Neural cell (in vitro differentiated cells): ENCODE data around the gene LRP8. TPM values are rescaled to one million over a fixed set of nuclear protein-coding genes. Genes with fewer than 3 reads are reported as not detected.

ENCODE experiments used
- H2AFZ ChIP-seq: fragments of 200-600, 300-800 bp; sonication (generic), shearing (Covaris generic); 2 replicates; pipeline ENCODE4 v1.6.0; 2014; ENCODE audit warnings: low read depth, mild to moderate bottlenecking, antibody characterized with exemption, low read length, moderate library complexity
- H3F3A ChIP-seq: fragments of 200-600 bp; shearing (Covaris generic); 2 replicates; pipeline ENCODE4 v1.6.1; 2016; ENCODE audit warnings: mild to moderate bottlenecking, moderate library complexity, mixed read lengths, antibody characterized with exemption, low read length; ENCODE audit not compliant: insufficient read depth, poor library complexity, severe bottlenecking
- H3K27ac ChIP-seq: fragments of 200-600, 300-800 bp; sonication (generic), shearing (Covaris generic); 2 replicates; pipeline ENCODE4 v1.5.1; 2014; ENCODE audit warnings: mild to moderate bottlenecking, low read length, moderate library complexity
- H3K27me3 ChIP-seq: fragments of 300-800, 200-600 bp; sonication (generic), shearing (Covaris generic); 2 replicates; pipeline ENCODE4 v1.6.0; 2014; ENCODE audit warnings: mild to moderate bottlenecking, low read depth, low read length, moderate library complexity; ENCODE audit not compliant: insufficient read depth
- H3K36me3 ChIP-seq: fragments of 300-800, 200-600 bp; sonication (generic), shearing (Covaris generic); 2 replicates; pipeline ENCODE4 v1.5.1; 2014; ENCODE audit warnings: mild to moderate bottlenecking, antibody characterized with exemption, low read length, moderate library complexity; ENCODE audit not compliant: insufficient read depth
- H3K4me2 ChIP-seq: fragments of 300-800, 200-600 bp; sonication (generic), shearing (Covaris generic); 2 replicates; pipeline ENCODE4 v1.6.0; 2014; ENCODE audit warnings: mild to moderate bottlenecking, low read length
- H3K4me3 ChIP-seq: fragments of 300-800, 200-600 bp; sonication (generic), shearing (Covaris generic); 2 replicates; pipeline ENCODE4 v1.5.1; 2014; ENCODE audit warnings: mild to moderate bottlenecking, low read length, moderate library complexity
- H3K79me2 ChIP-seq: fragments of 200-600 bp; shearing (Covaris generic); replicated peaks from 2 replicates; pipeline ENCODE4 v1.6.0; 2014; ENCODE audit warnings: mild to moderate bottlenecking, low read length, moderate library complexity; ENCODE audit not compliant: insufficient read depth
- H3K9ac ChIP-seq: fragments of 300-800, 200-600 bp; sonication (generic), shearing (Covaris generic); 2 replicates; pipeline ENCODE4 v1.6.1; 2016; ENCODE audit warnings: mild to moderate bottlenecking, low read length, mixed read lengths
- H3K9me2 ChIP-seq: fragments of 200-600 bp; shearing (Covaris generic); 2 replicates; pipeline ENCODE4 v1.6.1; 2016; ENCODE audit warnings: mild to moderate bottlenecking, low read length, mixed read lengths; ENCODE audit not compliant: insufficient read depth
- H3K9me3 ChIP-seq: fragments of 200-600, 300-800 bp; sonication (generic), shearing (Covaris generic); 2 replicates; pipeline ENCODE4 v1.6.1; 2016; ENCODE audit warnings: mild to moderate bottlenecking, mixed run types, low read length, moderate library complexity, mixed read lengths
- H4K20me1 ChIP-seq: fragments of 200-600 bp; shearing (Covaris generic); 2 replicates; pipeline ENCODE4 v1.6.1; 2016; ENCODE audit warnings: mild to moderate bottlenecking, mixed run types; ENCODE audit not compliant: insufficient read depth
- EP300 ChIP-seq: fragments of 450-650 bp; conservative IDR thresholded peaks from 2 replicates; pipeline ENCODE4 v1.6.1; 2014; ENCODE audit warnings: antibody characterized with exemption, mild to moderate bottlenecking, moderate library complexity; ENCODE audit not compliant: poor library complexity, severe bottlenecking
- EZH2 ChIP-seq: fragments of 200-600, 300-800 bp; shearing (Covaris generic), sonication (generic); IDR thresholded peaks from 2 replicates; pipeline ENCODE4 v1.6.1; 2014; ENCODE audit warnings: antibody characterized with exemption, low read length, borderline replicate concordance, mild to moderate bottlenecking; ENCODE audit not compliant: insufficient read depth, poor library complexity, severe bottlenecking
- MXI1 ChIP-seq: fragments of 450-650 bp; conservative IDR thresholded peaks from 2 replicates; pipeline ENCODE4 v1.6.1; 2014; ENCODE audit warnings: antibody characterized with exemption, mild to moderate bottlenecking; ENCODE audit not compliant: poor library complexity, severe bottlenecking
- POLR2AphosphoS5 ChIP-seq: IDR thresholded peaks from 2 replicates; pipeline ENCODE4 v1.6.1; 2012
- SMC3 ChIP-seq: fragments of 450-650 bp; conservative IDR thresholded peaks from 2 replicates; pipeline ENCODE4 v1.6.1; 2014; ENCODE audit warnings: antibody characterized with exemption, mild to moderate bottlenecking, moderate library complexity; ENCODE audit not compliant: poor library complexity
- TAF1 ChIP-seq: IDR thresholded peaks from 2 replicates; pipeline ENCODE4 v1.6.1; 2012; ENCODE audit warnings: low read depth
- polyA plus RNA-seq: library from polyadenylated mRNA; depleted of rRNA; stranded (reverse); fragments of >200 nt; gene quantifications from 2 replicates; pipeline ENCODE4 v1.2.3, GENCODE V29; 2014
- TF ChIP-seq, protein P1 (sequence below): IDR thresholded peaks from 2 replicates; pipeline ENCODE4 v1.6.1; 2012; ENCODE audit warnings: borderline replicate concordance

Gene LRP8
- polyA plus RNA-seq, 1 donor from 2014 or later = 65.8 TPM

DNA sequence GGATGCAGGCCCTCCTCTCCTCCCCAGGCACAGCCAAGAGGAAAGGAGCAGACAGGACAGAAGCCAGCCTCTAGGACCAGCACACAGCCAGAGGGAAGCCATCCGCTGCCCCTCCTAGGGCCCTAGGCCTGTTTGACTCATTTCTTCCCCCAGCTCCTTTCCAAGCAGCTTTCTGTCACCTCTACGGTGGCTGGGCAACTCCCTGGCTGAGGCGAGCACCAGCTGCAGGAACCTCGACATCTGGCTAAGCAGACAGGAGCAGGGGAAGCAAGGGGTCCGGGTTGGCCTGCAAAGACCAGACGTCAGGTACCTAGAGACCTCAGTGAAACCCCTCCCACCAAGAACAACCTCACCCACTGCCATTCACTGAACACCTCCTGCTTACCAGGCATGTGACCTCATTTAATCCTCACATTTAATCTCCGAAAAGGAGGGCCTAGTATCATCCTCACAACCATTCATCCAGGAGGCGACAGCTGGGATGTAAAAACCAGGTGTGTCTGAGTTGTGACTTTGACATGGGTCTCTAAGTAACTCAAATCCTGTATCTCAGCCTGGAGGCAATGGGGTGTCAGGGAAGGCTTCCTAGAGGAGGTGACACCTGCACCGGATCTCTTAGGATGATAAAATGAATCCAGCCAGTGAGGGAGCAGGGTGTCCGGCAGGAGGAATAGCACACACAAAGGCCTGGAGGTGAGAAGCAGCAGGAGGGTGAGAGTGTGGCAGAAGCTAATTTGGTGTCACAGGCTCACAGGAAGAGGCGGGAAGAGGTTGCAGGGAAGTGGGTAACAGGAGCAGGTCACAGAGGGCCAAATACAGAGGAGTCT lies 5.9 kb downstream of the LRP8 start:
- no peak overlapping the region for H2AFZ ChIP-seq
- no peak overlapping the region for H3K27ac ChIP-seq
- H3K27me3 ChIP-seq = no peaks in the 10 kb centered on the region
- no peak overlapping the region for H3K4me3 ChIP-seq
- no peak overlapping the region for H3K9ac ChIP-seq
- peaks cover 15% of the 10 kb centered on the region for H3K36me3 ChIP-seq
- no peak for TF ChIP-seq EP300
- no peak for TF ChIP-seq EZH2
- TF ChIP-seq TAF1 = no peak
- H3K4me2 ChIP-seq = no peak overlapping the region
- peaks cover 23% of the 10 kb centered on the region for H4K20me1 ChIP-seq
- no peaks in the 10 kb centered on the region for H3K9me2 ChIP-seq
- no peaks in the 10 kb centered on the region for H3K9me3 ChIP-seq
- H3F3A ChIP-seq = no peaks in the 10 kb centered on the region
- peaks cover 55% of the 10 kb centered on the region for H3K79me2 ChIP-seq

DNA sequence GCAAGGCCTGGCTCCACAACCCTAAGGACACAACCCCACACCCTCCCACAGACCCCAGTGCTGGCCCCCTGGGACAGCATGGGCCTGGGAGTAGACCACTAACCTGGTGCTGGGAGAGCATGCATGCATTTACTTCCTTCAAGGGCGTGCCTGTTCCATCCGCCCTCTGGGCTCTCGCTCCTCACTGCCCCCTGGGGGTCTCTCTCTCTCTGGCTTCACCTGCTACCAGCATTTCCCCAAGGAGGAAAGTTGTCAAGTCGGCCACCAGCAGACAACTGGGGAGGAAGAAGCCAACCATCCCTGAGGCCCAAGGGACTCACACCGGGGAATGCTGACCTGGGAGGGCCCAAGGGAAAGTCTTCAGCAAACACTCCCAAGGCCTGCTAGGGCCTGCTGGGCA lies 6.5 kb downstream of the LRP8 start:
- no peak overlapping the region for H3K27ac ChIP-seq
- peaks cover 57% of the 10 kb centered on the region for H3K79me2 ChIP-seq
- no peak overlapping the region for H3K4me3 ChIP-seq
- H3K4me2 ChIP-seq = no peak overlapping the region
- no peak overlapping the region for H2AFZ ChIP-seq
- H3K9me3 ChIP-seq = no peaks in the 10 kb centered on the region
- no peaks in the 10 kb centered on the region for H3K9me2 ChIP-seq
- H3K9ac ChIP-seq = no peak overlapping the region
- H3K27me3 ChIP-seq = no peaks in the 10 kb centered on the region
- peaks cover 15% of the 10 kb centered on the region for H3K36me3 ChIP-seq
- H3F3A ChIP-seq = no peaks in the 10 kb centered on the region
- no peak for TF ChIP-seq MXI1
- H4K20me1 ChIP-seq = peaks cover 18% of the 10 kb centered on the region

DNA sequence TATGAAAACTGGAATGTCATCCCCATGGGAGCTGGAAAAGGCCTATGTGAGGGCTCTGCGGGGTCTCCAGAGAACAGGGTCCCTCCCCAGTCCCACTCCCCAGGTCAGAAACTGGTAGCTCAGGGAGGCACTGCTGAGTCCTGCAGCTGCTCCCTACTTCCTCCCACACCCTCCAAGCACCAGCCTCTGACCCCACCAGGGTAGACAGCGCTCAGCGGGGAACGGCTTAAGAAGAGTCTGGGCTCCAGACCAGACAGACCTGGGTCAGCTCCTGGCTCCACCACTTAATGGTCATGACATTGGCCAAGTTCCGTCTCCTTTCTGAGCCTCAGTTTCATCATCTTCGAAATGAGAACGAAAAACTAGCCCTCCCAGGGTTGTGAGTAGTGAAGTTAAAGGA lies 7.2 kb downstream of the LRP8 start:
- Histone ChIP-seq H3K27me3 (no peaks in the 10 kb centered on the region), H3K9me2 (no peaks in the 10 kb centered on the region), H3K27ac (no peak overlapping the region), H2AFZ (no peak overlapping the region), H3K36me3 (peaks cover 15% of the 10 kb centered on the region), H4K20me1 (peaks cover 11% of the 10 kb centered on the region), H3K4me2 (no peak overlapping the region), H3K79me2 (peaks cover 54% of the 10 kb centered on the region), H3K9ac (no peak overlapping the region), H3K9me3 (no peaks in the 10 kb centered on the region), H3K4me3 (no peak overlapping the region), H3F3A (no peaks in the 10 kb centered on the region)
- TF ChIP-seq TAF1 (no peak), POLR2AphosphoS5 (no peak), MXI1 (no peak)

DNA sequence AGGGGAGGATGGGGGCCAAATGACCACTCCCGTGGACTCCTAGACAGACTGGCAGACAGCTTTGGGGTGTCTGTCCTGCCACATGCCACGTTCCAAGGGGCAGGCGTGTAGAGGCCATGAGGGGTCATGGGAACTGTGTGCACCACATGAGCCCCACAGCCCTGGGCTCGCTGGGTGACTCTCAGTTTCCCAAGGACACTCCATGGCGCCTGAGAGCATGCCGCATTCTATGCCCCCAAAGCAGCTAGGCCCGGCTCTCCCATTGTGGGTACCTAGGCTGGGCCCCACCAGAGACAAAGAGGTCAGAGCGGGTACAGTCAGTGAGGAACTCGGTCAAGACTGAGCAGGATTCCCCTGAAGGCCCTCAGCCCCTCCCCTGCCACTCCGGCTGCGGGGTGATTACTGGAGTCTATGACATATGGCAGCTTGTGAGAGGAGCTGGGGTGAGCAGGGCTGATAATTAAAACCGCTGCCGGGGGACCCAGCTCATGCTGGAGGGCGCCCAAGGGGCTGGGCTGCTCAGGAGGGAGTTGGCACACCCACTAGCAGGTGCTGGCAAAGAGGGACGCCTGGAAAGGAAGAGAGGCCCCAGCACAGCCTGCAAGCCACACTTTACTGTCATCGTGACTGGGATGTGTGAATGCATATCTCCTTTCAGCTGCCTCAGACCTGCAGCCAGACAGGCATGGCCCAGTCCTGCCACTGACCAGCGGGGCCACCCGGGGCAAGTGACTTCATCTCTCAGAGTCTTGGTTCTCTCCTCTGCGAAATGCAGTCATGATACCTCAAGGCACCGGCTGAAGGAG lies 8.4 kb downstream of the LRP8 start:
- TF ChIP-seq TAF1 (no peak), SMC3 (no peak), EZH2 (no peak)
- TF ChIP-seq, protein P1, sequence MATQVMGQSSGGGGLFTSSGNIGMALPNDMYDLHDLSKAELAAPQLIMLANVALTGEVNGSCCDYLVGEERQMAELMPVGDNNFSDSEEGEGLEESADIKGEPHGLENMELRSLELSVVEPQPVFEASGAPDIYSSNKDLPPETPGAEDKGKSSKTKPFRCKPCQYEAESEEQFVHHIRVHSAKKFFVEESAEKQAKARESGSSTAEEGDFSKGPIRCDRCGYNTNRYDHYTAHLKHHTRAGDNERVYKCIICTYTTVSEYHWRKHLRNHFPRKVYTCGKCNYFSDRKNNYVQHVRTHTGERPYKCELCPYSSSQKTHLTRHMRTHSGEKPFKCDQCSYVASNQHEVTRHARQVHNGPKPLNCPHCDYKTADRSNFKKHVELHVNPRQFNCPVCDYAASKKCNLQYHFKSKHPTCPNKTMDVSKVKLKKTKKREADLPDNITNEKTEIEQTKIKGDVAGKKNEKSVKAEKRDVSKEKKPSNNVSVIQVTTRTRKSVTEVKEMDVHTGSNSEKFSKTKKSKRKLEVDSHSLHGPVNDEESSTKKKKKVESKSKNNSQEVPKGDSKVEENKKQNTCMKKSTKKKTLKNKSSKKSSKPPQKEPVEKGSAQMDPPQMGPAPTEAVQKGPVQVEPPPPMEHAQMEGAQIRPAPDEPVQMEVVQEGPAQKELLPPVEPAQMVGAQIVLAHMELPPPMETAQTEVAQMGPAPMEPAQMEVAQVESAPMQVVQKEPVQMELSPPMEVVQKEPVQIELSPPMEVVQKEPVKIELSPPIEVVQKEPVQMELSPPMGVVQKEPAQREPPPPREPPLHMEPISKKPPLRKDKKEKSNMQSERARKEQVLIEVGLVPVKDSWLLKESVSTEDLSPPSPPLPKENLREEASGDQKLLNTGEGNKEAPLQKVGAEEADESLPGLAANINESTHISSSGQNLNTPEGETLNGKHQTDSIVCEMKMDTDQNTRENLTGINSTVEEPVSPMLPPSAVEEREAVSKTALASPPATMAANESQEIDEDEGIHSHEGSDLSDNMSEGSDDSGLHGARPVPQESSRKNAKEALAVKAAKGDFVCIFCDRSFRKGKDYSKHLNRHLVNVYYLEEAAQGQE = no peak
- Histone ChIP-seq H3K4me3 (no peak overlapping the region), H3K27me3 (no peaks in the 10 kb centered on the region), H3K27ac (no peak overlapping the region), H3K79me2 (peaks cover 43% of the 10 kb centered on the region), H2AFZ (no peak overlapping the region), H3K36me3 (peaks cover 3% of the 10 kb centered on the region), H3K9me3 (no peaks in the 10 kb centered on the region), H4K20me1 (no peaks in the 10 kb centered on the region), H3K9ac (no peak overlapping the region), H3F3A (no peaks in the 10 kb centered on the region), H3K9me2 (no peaks in the 10 kb centered on the region), H3K4me2 (no peak overlapping the region)
